ENCODE results near the gene GCSH. TPM values are rescaled to one million over a fixed set of nuclear protein-coding genes. Genes with fewer than 3 reads are reported as not detected.

Gene GCSH
- total RNA-seq, 1 donor, result 36.2 TPM

GRCh38 chr16:81060576-81061306 is 35.5 kb downstream of the GCSH start:
- no peak for TF ChIP-seq CTCF (IDR thresholded peaks at IDR 0.05; ENCODE audit: insufficient read depth, low read length)

GRCh38 chr16:81053761-81054160 is 42.4 kb downstream of the GCSH start:
- H3K4me3 ChIP-seq (ENCODE audit: low read depth, low read length), result no peak overlapping the region
- DNase-seq (ENCODE audit: low read depth), result no peak
- TF ChIP-seq CTCF (IDR thresholded peaks at IDR 0.05; ENCODE audit: insufficient read depth, low read length), result no peak

More at GRCh38 chr16:81060576-81061306, 35.5 kb downstream of the GCSH start:
- DNase-seq (ENCODE audit: low read depth), result no peak
- H3K4me3 ChIP-seq (ENCODE audit: low read depth, low read length), result no peak overlapping the region

DNA sequence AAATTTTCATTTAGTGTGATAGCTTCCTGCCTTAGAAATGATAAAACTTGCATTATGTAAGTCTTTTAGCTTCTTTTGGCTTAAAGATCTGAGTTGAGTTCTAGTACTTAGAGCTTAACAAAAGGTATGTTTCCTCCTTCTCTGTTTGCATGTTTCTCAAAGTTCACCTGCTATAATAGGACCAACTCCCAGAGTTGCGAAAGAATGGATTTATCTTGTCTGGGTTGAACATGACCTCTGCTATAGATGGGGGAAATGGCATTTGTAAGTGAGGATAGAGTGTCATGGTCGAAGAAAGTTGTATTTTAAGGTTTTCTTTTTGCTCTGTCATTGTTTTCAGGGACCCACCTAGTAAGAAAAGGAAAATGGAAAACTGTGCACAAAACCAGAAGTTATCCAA is 53.4 kb downstream of the GCSH start:
- DNase-seq (ENCODE audit: low read depth), result no peak
- no peak for TF ChIP-seq CTCF (IDR thresholded peaks at IDR 0.05; ENCODE audit: insufficient read depth, low read length)
- H3K4me3 ChIP-seq (ENCODE audit: low read depth, low read length), result no peak overlapping the region

DNA sequence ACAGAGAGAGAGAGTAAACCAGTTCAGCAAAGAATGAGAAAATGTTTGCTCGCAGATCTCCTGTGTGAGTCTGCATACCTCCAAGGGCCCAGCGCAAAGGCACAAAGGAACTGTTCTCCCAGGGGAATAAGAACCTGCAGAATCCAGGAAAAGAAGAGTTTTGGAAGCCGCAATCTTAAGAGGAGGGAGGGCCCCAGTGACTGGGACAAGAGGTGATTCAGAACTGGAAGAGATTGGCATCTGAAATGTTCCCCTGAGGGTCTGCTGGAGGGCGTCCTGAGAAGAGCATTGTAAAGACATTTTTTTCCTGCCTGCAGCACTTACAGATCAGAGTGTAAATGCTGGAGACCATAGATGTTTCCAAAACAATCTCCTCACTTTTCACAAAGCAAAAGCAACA is 54.5 kb downstream of the GCSH start:
- no peak overlapping the region for H3K4me3 ChIP-seq (ENCODE audit: low read depth, low read length)
- no peak for TF ChIP-seq CTCF (IDR thresholded peaks at IDR 0.05; ENCODE audit: insufficient read depth, low read length)
- no peak for DNase-seq (ENCODE audit: low read depth)

- H3K4me3 ChIP-seq (ENCODE audit: low read depth, low read length), result no peak overlapping the region
- DNase-seq (ENCODE audit: low read depth), result no peak
- no peak for TF ChIP-seq CTCF (IDR thresholded peaks at IDR 0.05; ENCODE audit: insufficient read depth, low read length)
These were observed 55.4 kb downstream of the GCSH start for GRCh38 chr16:81040842-81041241.

- H3K4me3 ChIP-seq (ENCODE audit: low read depth, low read length), result no peak overlapping the region
- no peak for TF ChIP-seq CTCF (IDR thresholded peaks at IDR 0.05; ENCODE audit: insufficient read depth, low read length)
- DNase-seq (ENCODE audit: low read depth), result no peak
These were observed 56.1 kb downstream of the GCSH start for GRCh38 chr16:81040131-81040530.
